ENCODE data around the gene C11orf52. TPM values are rescaled to one million over a fixed set of nuclear protein-coding genes. Genes with fewer than 3 reads are reported as not detected.
"Not testable (repeated sequence)": the region's sequence is repeated elsewhere in the genome, so short reads cannot be mapped to it uniquely, and the experiment has no call there.

The C11orf52 gene
- total RNA-seq, 4 donors from 2014 or later, result 4.1 to 15.7 (median 10.4) TPM

DNA sequence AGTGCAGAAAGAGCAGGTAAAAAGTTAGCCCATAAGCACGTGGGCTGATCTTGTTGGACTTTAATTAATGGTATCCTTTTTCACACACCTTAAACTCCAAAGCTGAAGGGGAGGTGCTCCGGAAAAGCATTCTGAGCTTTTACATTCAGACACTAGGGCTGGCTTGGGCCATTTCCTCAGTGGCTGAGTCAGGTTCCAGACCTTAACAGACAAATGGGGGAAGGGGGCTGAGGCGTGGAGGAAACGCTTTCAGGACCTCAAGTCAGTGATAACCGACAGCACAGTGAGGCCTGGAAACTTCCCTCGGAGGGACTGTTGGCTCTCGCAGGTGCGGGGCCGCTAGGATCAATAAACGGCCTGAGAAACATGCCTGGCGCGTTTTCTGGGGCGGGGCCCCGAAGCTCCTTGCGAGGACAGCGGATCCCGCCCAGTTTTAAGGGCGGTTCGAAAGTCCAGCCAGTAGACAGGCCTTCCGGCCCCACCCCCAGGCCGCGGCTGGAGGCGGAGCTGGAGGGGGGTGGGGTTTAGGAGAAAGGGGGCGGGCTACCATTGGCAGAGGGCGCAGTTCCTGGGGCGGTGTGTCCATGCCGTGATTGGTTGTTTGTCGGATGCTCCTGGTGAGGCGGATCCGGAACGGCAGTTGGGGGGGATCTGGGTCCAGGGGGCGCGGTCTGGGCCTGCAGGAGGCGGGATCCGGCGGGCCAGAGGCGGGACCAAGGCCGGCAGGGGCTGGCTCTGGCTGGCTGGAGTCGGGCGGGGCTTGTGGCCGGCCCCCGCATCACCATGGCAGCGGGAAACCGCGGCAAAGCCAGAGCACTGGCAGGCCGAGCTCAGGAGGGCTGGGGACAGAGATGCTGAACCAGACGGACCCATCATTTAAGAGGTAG lies 8.0 kb downstream of the C11orf52 start:
- H3K36me3 ChIP-seq, result no peaks in the 10 kb centered on the region
- no peaks in the 10 kb centered on the region for H3K9me3 ChIP-seq
- peak overlapping the region; percentile 26 to 55 (median 46) for H3K4me3 ChIP-seq
- peak overlapping the region; percentile 68 to 94 (median 80) for H3K27ac ChIP-seq
- TF ChIP-seq, protein P1, sequence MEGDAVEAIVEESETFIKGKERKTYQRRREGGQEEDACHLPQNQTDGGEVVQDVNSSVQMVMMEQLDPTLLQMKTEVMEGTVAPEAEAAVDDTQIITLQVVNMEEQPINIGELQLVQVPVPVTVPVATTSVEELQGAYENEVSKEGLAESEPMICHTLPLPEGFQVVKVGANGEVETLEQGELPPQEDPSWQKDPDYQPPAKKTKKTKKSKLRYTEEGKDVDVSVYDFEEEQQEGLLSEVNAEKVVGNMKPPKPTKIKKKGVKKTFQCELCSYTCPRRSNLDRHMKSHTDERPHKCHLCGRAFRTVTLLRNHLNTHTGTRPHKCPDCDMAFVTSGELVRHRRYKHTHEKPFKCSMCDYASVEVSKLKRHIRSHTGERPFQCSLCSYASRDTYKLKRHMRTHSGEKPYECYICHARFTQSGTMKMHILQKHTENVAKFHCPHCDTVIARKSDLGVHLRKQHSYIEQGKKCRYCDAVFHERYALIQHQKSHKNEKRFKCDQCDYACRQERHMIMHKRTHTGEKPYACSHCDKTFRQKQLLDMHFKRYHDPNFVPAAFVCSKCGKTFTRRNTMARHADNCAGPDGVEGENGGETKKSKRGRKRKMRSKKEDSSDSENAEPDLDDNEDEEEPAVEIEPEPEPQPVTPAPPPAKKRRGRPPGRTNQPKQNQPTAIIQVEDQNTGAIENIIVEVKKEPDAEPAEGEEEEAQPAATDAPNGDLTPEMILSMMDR (IDR thresholded peaks at IDR 0.05), result peak in 2 of 6 experiments; percentile 23 to 31
- TF ChIP-seq POLR2A (IDR thresholded peaks at IDR 0.05), result peak in 1 of 2 donors; percentile 52
- H3K27me3 ChIP-seq, result no peaks in the 10 kb centered on the region
- peak; percentile 95 to 98 (median 98) for DNase-seq
- H3K4me1 ChIP-seq, result peaks cover 0 to 16% (median 5%) of the 10 kb centered on the region in 4 donors

DNA sequence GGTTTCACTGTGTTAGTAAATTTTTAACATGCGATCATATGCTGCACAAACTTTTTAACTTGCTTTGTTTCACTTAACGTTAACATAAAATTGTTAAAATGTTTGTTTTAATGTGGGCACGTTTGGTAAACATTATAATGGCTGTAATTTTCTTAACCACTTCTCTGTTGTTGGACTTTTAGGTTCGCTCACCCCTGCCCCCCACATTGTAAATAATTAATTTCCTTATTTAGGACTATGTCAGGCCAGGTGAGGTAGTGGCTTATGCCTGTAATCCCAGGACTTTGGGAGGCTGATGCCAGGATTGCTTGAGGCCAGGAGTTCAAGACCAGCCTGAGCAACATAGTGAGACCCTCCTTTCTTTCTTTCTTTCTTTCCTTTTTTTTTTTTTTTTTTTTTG lies 11.8 kb downstream of the C11orf52 start:
- no peak overlapping the region for H3K4me3 ChIP-seq
- no peaks in the 10 kb centered on the region for H3K9me3 ChIP-seq
- no peak for TF ChIP-seq POLR2A (IDR thresholded peaks at IDR 0.05)
- TF ChIP-seq, protein P1 (IDR thresholded peaks at IDR 0.05), result no peak
- H3K36me3 ChIP-seq, result no peaks in the 10 kb centered on the region
- DNase-seq, result no peak
- no peaks in the 10 kb centered on the region for H3K27me3 ChIP-seq
- peaks cover 0 to 23% (median 5%) of the 10 kb centered on the region in 4 donors for H3K4me1 ChIP-seq
- H3K27ac ChIP-seq, result no peak overlapping the region

DNA sequence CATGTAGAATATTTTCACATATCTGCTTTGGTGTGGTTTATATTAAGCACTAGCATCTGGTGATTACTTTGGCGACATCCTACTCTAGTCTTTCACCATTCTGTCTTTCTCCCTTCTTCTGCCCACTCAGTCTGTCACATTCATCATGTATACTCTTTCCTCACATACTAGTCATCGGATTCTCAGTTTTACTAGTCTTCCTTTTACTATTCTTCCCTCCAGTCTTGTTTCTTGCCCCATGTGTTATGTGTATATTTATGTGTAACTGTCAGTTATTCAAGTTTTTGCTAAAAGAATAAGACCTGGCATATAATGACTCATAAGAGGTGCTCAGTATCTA lies 13.9 kb downstream of the C11orf52 start:
- H3K27ac ChIP-seq, result no peak overlapping the region
- H3K27me3 ChIP-seq, result no peaks in the 10 kb centered on the region
- TF ChIP-seq POLR2A (IDR thresholded peaks at IDR 0.05), result no peak
- TF ChIP-seq, protein P1 (IDR thresholded peaks at IDR 0.05), result no peak
- no peaks in the 10 kb centered on the region for H3K9me3 ChIP-seq
- no peak overlapping the region for H3K4me3 ChIP-seq
- peaks cover 0 to 28% (median under 1%) of the 10 kb centered on the region in 4 donors for H3K4me1 ChIP-seq
- no peak for DNase-seq
- no peaks in the 10 kb centered on the region for H3K36me3 ChIP-seq

DNA sequence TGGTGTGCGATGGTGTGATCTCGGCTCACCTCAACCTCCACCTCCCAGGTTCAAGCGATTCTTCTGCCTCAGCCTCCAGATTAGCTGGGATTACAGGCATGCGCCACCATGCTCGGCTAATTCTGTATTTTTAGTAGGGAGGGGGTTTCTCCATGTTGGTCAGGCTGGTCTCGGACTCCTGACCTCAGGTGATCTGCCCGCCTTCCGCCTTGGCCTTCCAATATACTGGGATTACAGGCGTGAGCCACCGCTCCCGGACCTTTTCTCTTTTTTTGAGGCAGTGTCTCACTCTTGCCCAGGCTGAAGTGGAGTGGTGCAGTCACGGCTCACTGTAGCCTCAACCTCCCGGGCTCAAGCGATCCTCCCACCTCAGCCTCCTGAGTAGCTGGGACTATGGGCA lies 14.5 kb downstream of the C11orf52 start:
- not testable (repeated sequence) for H3K9me3 ChIP-seq, H3K27me3 ChIP-seq, DNase-seq, H3K36me3 ChIP-seq, H3K27ac ChIP-seq, H3K4me3 ChIP-seq
- H3K4me1 ChIP-seq, result peaks cover 0 to 32% (median 0%) of the 10 kb centered on the region in 4 donors

DNA sequence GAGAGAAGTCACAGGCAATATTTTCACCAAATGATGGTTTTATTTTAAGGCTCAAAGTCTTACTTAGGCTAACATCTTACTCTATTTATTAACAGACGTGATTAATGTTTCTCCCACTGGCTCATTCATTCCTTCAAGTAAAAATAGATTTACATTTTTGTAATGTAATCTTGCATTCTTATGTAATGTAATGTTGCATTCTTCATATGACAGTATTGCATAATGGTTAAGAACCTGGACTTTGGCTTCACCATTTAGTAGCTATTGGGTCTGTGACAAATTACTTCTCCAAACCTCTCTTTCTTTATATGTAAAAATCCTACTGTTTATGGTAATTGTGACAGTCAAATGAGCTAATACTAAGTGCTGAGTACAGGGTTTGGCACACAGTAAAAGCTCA lies 15.2 kb downstream of the C11orf52 start:
- TF ChIP-seq, protein P1 (IDR thresholded peaks at IDR 0.05), result no peak
- TF ChIP-seq POLR2A (IDR thresholded peaks at IDR 0.05), result no peak
- Histone ChIP-seq H3K27me3 (no peaks in the 10 kb centered on the region), H3K4me3 (no peak overlapping the region), H3K36me3 (no peaks in the 10 kb centered on the region), H3K4me1 (peaks cover 0 to 37% (median 0%) of the 10 kb centered on the region in 4 donors), H3K9me3 (no peaks in the 10 kb centered on the region), H3K27ac (no peak overlapping the region)
- DNase-seq, result no peak

DNA sequence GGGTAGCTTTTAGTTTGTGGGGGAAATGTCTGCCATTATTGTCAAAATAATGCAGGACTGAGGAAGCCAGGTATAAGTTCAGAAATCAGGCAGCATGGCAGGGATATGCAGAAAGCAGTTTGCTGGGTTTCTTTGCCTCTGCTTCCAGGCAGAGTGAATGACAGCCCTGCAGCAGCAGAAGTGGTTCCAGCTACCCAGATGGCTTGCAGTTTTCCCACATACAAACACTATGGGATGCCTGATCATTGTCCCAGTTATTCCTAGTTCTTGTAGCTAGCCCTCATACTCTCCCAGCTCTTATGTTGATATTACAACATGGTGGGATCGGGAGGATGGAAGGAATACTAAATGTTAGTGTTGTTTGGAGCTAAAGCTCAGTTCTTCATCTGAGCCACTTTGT lies 15.6 kb downstream of the C11orf52 start:
- TF ChIP-seq, protein P1 (IDR thresholded peaks at IDR 0.05), result no peak
- no peak for TF ChIP-seq POLR2A (IDR thresholded peaks at IDR 0.05)
- no peak overlapping the region for H3K4me3 ChIP-seq
- no peaks in the 10 kb centered on the region for H3K27me3 ChIP-seq
- no peak overlapping the region for H3K27ac ChIP-seq
- H3K9me3 ChIP-seq, result no peaks in the 10 kb centered on the region
- no peaks in the 10 kb centered on the region for H3K36me3 ChIP-seq
- no peak for DNase-seq
- peaks cover 0 to 37% (median 0%) of the 10 kb centered on the region in 4 donors for H3K4me1 ChIP-seq

All from Peyer's patch (tissue), 4 donors.